ENCODE data around the gene CNOT9.

The CNOT9 gene

DNA sequence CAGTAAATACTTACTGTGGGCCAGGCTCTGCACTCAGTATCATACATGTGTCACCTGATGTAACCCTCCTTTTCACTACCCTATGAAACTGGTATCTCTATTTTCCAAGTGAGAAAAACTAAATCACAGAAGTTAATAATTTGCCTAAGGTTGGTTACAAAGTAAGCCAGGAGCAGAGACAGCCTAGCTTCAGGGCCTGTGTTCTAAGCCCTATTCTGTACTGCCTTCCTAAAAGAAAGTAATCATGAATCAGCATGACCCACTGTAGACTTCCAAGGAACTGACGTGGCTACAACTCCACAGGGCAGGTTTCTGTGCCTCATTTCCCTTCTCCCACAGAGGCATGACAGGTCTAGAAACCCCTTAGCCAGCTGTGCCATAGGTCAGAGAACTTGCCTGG is 76.5 kb downstream of the CNOT9 start:
- TF ChIP-seq ZFX (IDR thresholded peaks at IDR 0.05; ENCODE audit: borderline replicate concordance), result no peak
- TF ChIP-seq, protein P1, sequence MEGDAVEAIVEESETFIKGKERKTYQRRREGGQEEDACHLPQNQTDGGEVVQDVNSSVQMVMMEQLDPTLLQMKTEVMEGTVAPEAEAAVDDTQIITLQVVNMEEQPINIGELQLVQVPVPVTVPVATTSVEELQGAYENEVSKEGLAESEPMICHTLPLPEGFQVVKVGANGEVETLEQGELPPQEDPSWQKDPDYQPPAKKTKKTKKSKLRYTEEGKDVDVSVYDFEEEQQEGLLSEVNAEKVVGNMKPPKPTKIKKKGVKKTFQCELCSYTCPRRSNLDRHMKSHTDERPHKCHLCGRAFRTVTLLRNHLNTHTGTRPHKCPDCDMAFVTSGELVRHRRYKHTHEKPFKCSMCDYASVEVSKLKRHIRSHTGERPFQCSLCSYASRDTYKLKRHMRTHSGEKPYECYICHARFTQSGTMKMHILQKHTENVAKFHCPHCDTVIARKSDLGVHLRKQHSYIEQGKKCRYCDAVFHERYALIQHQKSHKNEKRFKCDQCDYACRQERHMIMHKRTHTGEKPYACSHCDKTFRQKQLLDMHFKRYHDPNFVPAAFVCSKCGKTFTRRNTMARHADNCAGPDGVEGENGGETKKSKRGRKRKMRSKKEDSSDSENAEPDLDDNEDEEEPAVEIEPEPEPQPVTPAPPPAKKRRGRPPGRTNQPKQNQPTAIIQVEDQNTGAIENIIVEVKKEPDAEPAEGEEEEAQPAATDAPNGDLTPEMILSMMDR (IDR thresholded peaks at IDR 0.05), result no peak
- no peak overlapping the region for H3K27ac ChIP-seq

Data from 22Rv1 (cell line).